ENCODE measurements around the gene NUP205.

DNA sequence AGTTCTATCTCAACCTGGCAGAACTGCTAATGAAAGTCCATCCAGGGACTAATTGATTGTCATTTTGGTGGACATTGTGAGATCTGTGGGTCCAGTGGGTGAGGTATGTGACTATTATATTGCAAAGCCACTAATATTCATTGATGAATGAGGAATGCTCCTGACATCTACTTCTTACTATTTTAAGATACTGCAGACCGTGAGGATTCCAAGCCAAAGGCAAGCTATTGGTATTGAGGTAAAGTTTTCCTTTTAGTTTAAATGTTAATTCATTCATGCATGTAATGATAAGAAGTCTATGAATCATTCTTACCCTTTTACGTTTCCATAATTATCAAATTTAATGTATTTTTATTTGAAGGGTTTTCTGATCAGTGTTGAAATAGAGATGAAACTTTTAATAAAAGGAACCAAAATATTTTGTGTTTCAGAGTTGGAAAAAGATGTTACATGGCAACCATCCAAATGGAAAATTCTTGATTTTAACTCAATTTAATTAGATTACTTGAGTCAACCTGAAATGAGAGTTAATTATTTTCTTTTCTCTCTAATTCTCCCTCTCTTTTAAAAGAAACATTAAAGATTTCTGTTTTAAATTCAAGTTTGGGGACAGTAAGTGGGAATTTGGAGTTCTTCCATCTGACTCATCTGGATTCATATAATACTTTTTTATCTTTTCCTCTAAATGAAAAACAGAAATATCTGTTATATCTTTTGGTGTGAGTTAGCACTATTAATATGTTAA, 39.6 kb downstream of the NUP205 start:
- TF ChIP-seq, protein P1, sequence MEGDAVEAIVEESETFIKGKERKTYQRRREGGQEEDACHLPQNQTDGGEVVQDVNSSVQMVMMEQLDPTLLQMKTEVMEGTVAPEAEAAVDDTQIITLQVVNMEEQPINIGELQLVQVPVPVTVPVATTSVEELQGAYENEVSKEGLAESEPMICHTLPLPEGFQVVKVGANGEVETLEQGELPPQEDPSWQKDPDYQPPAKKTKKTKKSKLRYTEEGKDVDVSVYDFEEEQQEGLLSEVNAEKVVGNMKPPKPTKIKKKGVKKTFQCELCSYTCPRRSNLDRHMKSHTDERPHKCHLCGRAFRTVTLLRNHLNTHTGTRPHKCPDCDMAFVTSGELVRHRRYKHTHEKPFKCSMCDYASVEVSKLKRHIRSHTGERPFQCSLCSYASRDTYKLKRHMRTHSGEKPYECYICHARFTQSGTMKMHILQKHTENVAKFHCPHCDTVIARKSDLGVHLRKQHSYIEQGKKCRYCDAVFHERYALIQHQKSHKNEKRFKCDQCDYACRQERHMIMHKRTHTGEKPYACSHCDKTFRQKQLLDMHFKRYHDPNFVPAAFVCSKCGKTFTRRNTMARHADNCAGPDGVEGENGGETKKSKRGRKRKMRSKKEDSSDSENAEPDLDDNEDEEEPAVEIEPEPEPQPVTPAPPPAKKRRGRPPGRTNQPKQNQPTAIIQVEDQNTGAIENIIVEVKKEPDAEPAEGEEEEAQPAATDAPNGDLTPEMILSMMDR (IDR thresholded peaks at IDR 0.05; ENCODE audit: low read length), result no peak
- TF ChIP-seq EZH2 (optimal IDR thresholded peaks at IDR 0.05; ENCODE audit: low read depth, low read length), result no peak
- no peak for TF ChIP-seq EZH2phosphoT487 (IDR thresholded peaks at IDR 0.05; ENCODE audit: low read length)
